Osteoblast (primary cell): Measurements from ENCODE around the gene AUP1. TPM values are rescaled to one million over a fixed set of nuclear protein-coding genes. Genes with fewer than 3 reads are reported as not detected.
A peak's percentile ranks its signal among the peaks of the same experiment; 100 is the strongest.

Source experiments
- DNase-seq: peaks from one replicate; pipeline ENCODE4 v3.0.0; 2011; ENCODE audit warnings: low spot score, mixed read lengths; ENCODE audit not compliant: insufficient read length; ENCODE audit errors: missing footprints
- H2AFZ ChIP-seq: 2 replicates; pipeline ENCODE4 v1.6.0; 2011; ENCODE audit warnings: mild to moderate bottlenecking, low read length
- H3K27ac ChIP-seq: 2 replicates; pipeline ENCODE4 v1.5.1; 2011; ENCODE audit warnings: mild to moderate bottlenecking, low read depth, low read length, moderate library complexity
- H3K27me3 ChIP-seq: 2 replicates; pipeline ENCODE4 v1.6.0; 2012; ENCODE audit warnings: mild to moderate bottlenecking, control low read depth, inconsistent platforms, low read length, moderate library complexity; ENCODE audit not compliant: insufficient read depth
- H3K36me3 ChIP-seq: 2 replicates; pipeline ENCODE4 v1.5.1; 2011; ENCODE audit warnings: mild to moderate bottlenecking, low read length, control low read depth, moderate library complexity; ENCODE audit not compliant: insufficient read depth
- H3K4me1 ChIP-seq: 2 replicates; pipeline ENCODE4 v1.5.1; 2011; ENCODE audit warnings: mild to moderate bottlenecking, low read length, control low read depth, moderate library complexity; ENCODE audit not compliant: insufficient read depth
- H3K4me2 ChIP-seq: 2 replicates; pipeline ENCODE4 v1.6.0; 2011; ENCODE audit warnings: mild to moderate bottlenecking, low read length; ENCODE audit not compliant: insufficient read depth
- H3K4me3 ChIP-seq: fragments of 200-600 bp; sonication (generic); 3 replicates; pipeline ENCODE4 v1.5.1; 2012; ENCODE audit warnings: mild to moderate bottlenecking, low read length, inconsistent platforms; ENCODE audit not compliant: insufficient read depth
- H3K79me2 ChIP-seq: 2 replicates; pipeline ENCODE4 v1.6.0; 2012; ENCODE audit warnings: mild to moderate bottlenecking, low read length, control low read depth, inconsistent platforms; ENCODE audit not compliant: insufficient read depth
- H3K9me3 ChIP-seq: 2 replicates; pipeline ENCODE4 v1.5.1; 2011; ENCODE audit warnings: low read depth, low read length, control low read depth
- H4K20me1 ChIP-seq: 2 replicates; pipeline ENCODE4 v1.6.0; 2012; ENCODE audit warnings: mild to moderate bottlenecking, low read length, control low read depth; ENCODE audit not compliant: insufficient read depth
- CTCF ChIP-seq: IDR thresholded peaks from 2 replicates; pipeline ENCODE4 v1.5.1; 2011; ENCODE audit warnings: mild to moderate bottlenecking, low read depth, low read length, moderate library complexity; ENCODE audit errors: extremely low read depth
- total RNA-seq: library from RNA; depleted of rRNA; stranded (reverse); fragments of >200 nt; gene quantifications from 2 replicates; pipeline ENCODE4 v1.2.3, GENCODE V29; 2012

Gene AUP1
- total RNA-seq, 1 donor = 82.9 TPM

GRCh38 chr2:74576211-74576862, 46.8 kb upstream of the AUP1 start:
- H3K9me3 ChIP-seq = no peaks in the 10 kb centered on the region
- H3K4me2 ChIP-seq = peak overlapping the region; percentile 49
- H3K27me3 ChIP-seq = no peaks in the 10 kb centered on the region
- no peak for DNase-seq
- H3K27ac ChIP-seq = peak overlapping the region; percentile 90
- H3K4me1 ChIP-seq = peaks cover 52% of the 10 kb centered on the region
- H4K20me1 ChIP-seq = no peaks in the 10 kb centered on the region
- H2AFZ ChIP-seq = peak overlapping the region; percentile 14
- no peaks in the 10 kb centered on the region for H3K36me3 ChIP-seq
- H3K4me3 ChIP-seq = peak overlapping the region; percentile 5
- no peak for TF ChIP-seq CTCF
- H3K79me2 ChIP-seq = no peaks in the 10 kb centered on the region

- H3K4me1 ChIP-seq = peaks cover 56% of the 10 kb centered on the region
- H3K27ac ChIP-seq = peak overlapping the region; percentile 90
- H3K4me3 ChIP-seq = no peak overlapping the region
- TF ChIP-seq CTCF = no peak
- no peaks in the 10 kb centered on the region for H3K79me2 ChIP-seq
- H3K36me3 ChIP-seq = no peaks in the 10 kb centered on the region
- no peak for DNase-seq
- no peaks in the 10 kb centered on the region for H3K9me3 ChIP-seq
- no peaks in the 10 kb centered on the region for H3K27me3 ChIP-seq
- H2AFZ ChIP-seq = no peak overlapping the region
- no peaks in the 10 kb centered on the region for H4K20me1 ChIP-seq
- no peak overlapping the region for H3K4me2 ChIP-seq
Measured at GRCh38 chr2:74575320-74575719, 45.8 kb upstream of the AUP1 start.

GRCh38 chr2:74573747-74574562, 44.4 kb upstream of the AUP1 start:
- peaks cover 64% of the 10 kb centered on the region for H3K4me1 ChIP-seq
- DNase-seq = peak; percentile 91
- peak overlapping the region; percentile 54 for H3K4me3 ChIP-seq

More at GRCh38 chr2:74573747-74574562, 44.4 kb upstream of the AUP1 start:
- Histone ChIP-seq H3K4me2 (peak overlapping the region; percentile 81), H3K79me2 (no peaks in the 10 kb centered on the region), H3K27me3 (no peaks in the 10 kb centered on the region), H2AFZ (peak overlapping the region; percentile 71), H3K36me3 (no peaks in the 10 kb centered on the region), H3K27ac (peak overlapping the region; percentile 90), H3K9me3 (no peaks in the 10 kb centered on the region), H4K20me1 (no peaks in the 10 kb centered on the region)
- TF ChIP-seq CTCF = no peak
